HEK293 (cell line): ENCODE data around the gene ZNF507.

Experiments
- PATZ1 ChIP-seq: fragments of 450-650 bp; formaldehyde crosslinking; IDR thresholded peaks from 2 replicates; pipeline ENCODE4 v1.5.1; 2016; ENCODE audit warnings: missing biosample characterization, missing genetic modification characterization
- ZNF530 ChIP-seq: fragments of 450-650 bp; formaldehyde crosslinking; IDR thresholded peaks from 2 replicates; pipeline ENCODE4 v1.5.1; 2016; ENCODE audit warnings: low read depth, missing biosample characterization, missing genetic modification characterization

GRCh38 chr19:32427536-32427935 is 82.1 kb downstream of the ZNF507 start:
- TF ChIP-seq PATZ1 (tag by site-specific recombination) = no peak
- no peak for TF ChIP-seq ZNF530
